ENCODE measurements around the gene EPC2. TPM values are rescaled to one million over a fixed set of nuclear protein-coding genes. Genes with fewer than 3 reads are reported as not detected.

EPC2 gene
- total and polyA plus RNA-seq, 2 donors (not counting 1 experiment from before 2014, with no cell fraction given) = 18.0 to 72.3 TPM

- ATAC-seq (ENCODE audit: low read depth) (no peak), DNase-seq (no peak)
- Histone ChIP-seq H3K4me3 (ENCODE audit: control extremely low read depth in 1 of 5, extremely low read depth in 1 of 5, insufficient read depth in 1 of 5, low read depth in 2 of 5, low read length in 4 of 5) (no peak overlapping the region), H4K20me1 (ENCODE audit: control insufficient read depth, insufficient read depth, low read length, poor library complexity, severe bottlenecking) (peaks cover 37% of the 10 kb centered on the region), H3K79me2 (ENCODE audit: control insufficient read depth, insufficient read depth, low read length) (peaks cover 86% of the 10 kb centered on the region), H3K9ac (ENCODE audit: low read length) (no peak overlapping the region), H3K9me3 (ENCODE audit: control extremely low read depth in 1 of 3, control insufficient read depth in 2 of 3, insufficient read depth in 1 of 3, low read length in 2 of 3) (peaks cover 0 to 18% (median 13%) of the 10 kb centered on the region in 3 donors), H3K27ac (ENCODE audit: low read length in 2 of 2) (no peak overlapping the region), H3K27me3 (replicated peaks in 1 of 4; ENCODE audit: control extremely low read depth in 1 of 4, control insufficient read depth in 3 of 4, insufficient read depth in 4 of 4, low read length in 3 of 4) (no peaks in the 10 kb centered on the region), H3K36me3 (replicated peaks in 1 of 2; ENCODE audit: control extremely low read depth in 1 of 2, control insufficient read depth in 1 of 2, extremely low read depth in 1 of 2, insufficient read depth in 2 of 2, low read length in 1 of 2) (peaks cover 25 to 38% of the 10 kb centered on the region in 2 experiments), H3K4me2 (replicated peaks; ENCODE audit: low read depth, low read length, poor library complexity, severe bottlenecking) (no peak overlapping the region), H3K4me1 (ENCODE audit: control insufficient read depth in 2 of 2, insufficient read depth in 2 of 2, low read length in 2 of 2) (no peaks in the 10 kb centered on the region), H2AFZ (ENCODE audit: insufficient read depth, low read depth, low read length, poor library complexity, severe bottlenecking) (no peak overlapping the region)
- no peak overlapping the region for H3K4me3 Mint-ChIP-seq
- no CpG with 5 or more reads among the region's 2 CpGs for WGBS (ENCODE audit: insufficient coverage)
- intact Hi-C loops (cut with micrococcal nuclease) = no loop called here
- peaks cover 19% of the 10 kb centered on the region for H3K9me3 Mint-ChIP-seq (ENCODE audit: insufficient read depth)
- CTCF ChIA-PET = no interaction called here
- H3K27me3 Mint-ChIP-seq = no peaks in the 10 kb centered on the region
- no peak overlapping the region for H3K27ac Mint-ChIP-seq
- peaks cover 5% of the 10 kb centered on the region for H3K4me1 Mint-ChIP-seq
- TF ChIP-seq EZH2 (IDR thresholded peaks at IDR 0.05; ENCODE audit: borderline replicate concordance, insufficient read depth, low read depth, low read length, poor library complexity, severe bottlenecking) = no peak
- TF ChIP-seq, protein P1, sequence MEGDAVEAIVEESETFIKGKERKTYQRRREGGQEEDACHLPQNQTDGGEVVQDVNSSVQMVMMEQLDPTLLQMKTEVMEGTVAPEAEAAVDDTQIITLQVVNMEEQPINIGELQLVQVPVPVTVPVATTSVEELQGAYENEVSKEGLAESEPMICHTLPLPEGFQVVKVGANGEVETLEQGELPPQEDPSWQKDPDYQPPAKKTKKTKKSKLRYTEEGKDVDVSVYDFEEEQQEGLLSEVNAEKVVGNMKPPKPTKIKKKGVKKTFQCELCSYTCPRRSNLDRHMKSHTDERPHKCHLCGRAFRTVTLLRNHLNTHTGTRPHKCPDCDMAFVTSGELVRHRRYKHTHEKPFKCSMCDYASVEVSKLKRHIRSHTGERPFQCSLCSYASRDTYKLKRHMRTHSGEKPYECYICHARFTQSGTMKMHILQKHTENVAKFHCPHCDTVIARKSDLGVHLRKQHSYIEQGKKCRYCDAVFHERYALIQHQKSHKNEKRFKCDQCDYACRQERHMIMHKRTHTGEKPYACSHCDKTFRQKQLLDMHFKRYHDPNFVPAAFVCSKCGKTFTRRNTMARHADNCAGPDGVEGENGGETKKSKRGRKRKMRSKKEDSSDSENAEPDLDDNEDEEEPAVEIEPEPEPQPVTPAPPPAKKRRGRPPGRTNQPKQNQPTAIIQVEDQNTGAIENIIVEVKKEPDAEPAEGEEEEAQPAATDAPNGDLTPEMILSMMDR (IDR thresholded peaks at IDR 0.05) = no peak
- POLR2A ChIA-PET = no interaction called here
These were observed 52.4 kb downstream of the EPC2 start for GRCh38 chr2:148696985-148697384.

DNA sequence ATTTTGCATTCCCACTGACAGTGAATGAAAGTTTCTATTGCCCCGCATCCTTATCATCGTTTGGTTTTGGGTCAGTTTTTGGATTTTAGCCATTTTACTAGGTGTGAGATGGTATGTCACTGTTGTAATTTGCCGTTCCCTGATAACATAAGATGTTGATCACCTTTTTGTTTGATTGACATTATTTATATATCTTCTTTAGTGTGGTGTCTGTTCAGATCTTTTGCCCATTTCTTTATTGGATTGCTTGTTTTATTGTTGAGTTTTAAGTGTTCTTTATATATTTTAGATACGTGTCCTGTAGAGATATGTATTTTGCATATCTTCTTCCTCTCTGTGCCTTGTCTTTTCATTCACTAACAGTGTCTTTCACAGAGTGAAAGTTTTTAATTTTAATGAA is 55.3 kb downstream of the EPC2 start:
- H4K20me1 ChIP-seq (ENCODE audit: control insufficient read depth, insufficient read depth, low read length, poor library complexity, severe bottlenecking) = peaks cover 41% of the 10 kb centered on the region
- no peaks in the 10 kb centered on the region for H3K27me3 ChIP-seq (replicated peaks in 1 of 4; ENCODE audit: control extremely low read depth in 1 of 4, control insufficient read depth in 3 of 4, insufficient read depth in 4 of 4, low read length in 3 of 4)
- Mint-ChIP-seq H3K9me3 (ENCODE audit: insufficient read depth) (peaks cover 19% of the 10 kb centered on the region), H3K27ac (no peak overlapping the region), H3K27me3 (no peaks in the 10 kb centered on the region), H3K4me1 (peaks cover 19% of the 10 kb centered on the region), H3K4me3 (no peak overlapping the region)
- H3K9ac ChIP-seq (ENCODE audit: low read length) = no peak overlapping the region
- peaks cover 0 to 18% (median 14%) of the 10 kb centered on the region in 3 donors for H3K9me3 ChIP-seq (ENCODE audit: control extremely low read depth in 1 of 3, control insufficient read depth in 2 of 3, insufficient read depth in 1 of 3, low read length in 2 of 3)
- no peak overlapping the region for H3K4me2 ChIP-seq (replicated peaks; ENCODE audit: low read depth, low read length, poor library complexity, severe bottlenecking)
- H3K36me3 ChIP-seq (replicated peaks in 1 of 2; ENCODE audit: control extremely low read depth in 1 of 2, control insufficient read depth in 1 of 2, extremely low read depth in 1 of 2, insufficient read depth in 2 of 2, low read length in 1 of 2) = peaks cover 19 to 22% of the 10 kb centered on the region in 2 experiments
- WGBS (ENCODE audit: insufficient coverage) = 100% methylated on average over 2 of the region's 4 CpGs
- peaks cover 90% of the 10 kb centered on the region for H3K79me2 ChIP-seq (ENCODE audit: control insufficient read depth, insufficient read depth, low read length)
- H3K4me3 ChIP-seq (ENCODE audit: control extremely low read depth in 1 of 5, extremely low read depth in 1 of 5, insufficient read depth in 1 of 5, low read depth in 2 of 5, low read length in 4 of 5) = no peak overlapping the region
- no peak for TF ChIP-seq EZH2 (IDR thresholded peaks at IDR 0.05; ENCODE audit: borderline replicate concordance, insufficient read depth, low read depth, low read length, poor library complexity, severe bottlenecking)
- TF ChIP-seq, protein P1 (IDR thresholded peaks at IDR 0.05) = no peak
- H2AFZ ChIP-seq (ENCODE audit: insufficient read depth, low read depth, low read length, poor library complexity, severe bottlenecking) = no peak overlapping the region
- H3K4me1 ChIP-seq (ENCODE audit: control insufficient read depth in 2 of 2, insufficient read depth in 2 of 2, low read length in 2 of 2) = no peaks in the 10 kb centered on the region
- DNase-seq (no peak), ATAC-seq (ENCODE audit: low read depth) (no peak)
- ChIA-PET POLR2A (no interaction called here), CTCF (interaction anchor here (0.8 kb wide), 1 partner anchor 29 kb away, joined by 6 read pairs; no protein-coding TSS in a partner anchor)
- intact Hi-C loops (cut with micrococcal nuclease) = no loop called here
- H3K27ac ChIP-seq (ENCODE audit: low read length in 2 of 2) = no peak overlapping the region
